Activated CD4-positive, alpha-beta memory T cell treated with anti-CD3 and anti-CD28 coated beads, Interleukin-2, amount 10 ng/mL, durations not matched to agents 7 days and 5 days (primary cell): Measurements from ENCODE around the gene MOB4. TPM values are rescaled to one million over a fixed set of nuclear protein-coding genes. Genes with fewer than 3 reads are reported as not detected.
A peak's percentile ranks its signal among the peaks of the same experiment; 100 is the strongest.
"Not testable (repeated sequence)": the region's sequence is repeated elsewhere in the genome, so short reads cannot be mapped to it uniquely, and the experiment has no call there.

ENCODE experiments used
- CTCF ChIA-PET: fragments of 350-600 bp; sonication (Branson Sonifier 250); formaldehyde crosslinking; loops from one replicate; lab custom pipeline; 2021; ENCODE audit warnings: antibody characterized with exemption, inconsistent platforms; lab: Charles Lee
- POLR2A ChIA-PET: fragments of 350-600 bp; sonication (Branson Sonifier 250); formaldehyde crosslinking; loops from one replicate; lab custom pipeline; 2021; ENCODE audit warnings: antibody characterized with exemption; lab: Charles Lee
- DNase-seq: peaks from one replicate; pipeline ENCODE4 v3.0.0-alpha.2; 2020
- H3K27ac Mint-ChIP-seq: one replicate; pipeline ENCODE4 v1.8.0; 2021; ENCODE audit warnings: mild to moderate bottlenecking, mixed read lengths
- H3K27me3 Mint-ChIP-seq: one replicate; pipeline ENCODE4 v1.8.0; 2021; ENCODE audit warnings: mixed read lengths
- H3K36me3 Mint-ChIP-seq: one replicate; pipeline ENCODE4 v1.8.0; 2021; ENCODE audit warnings: low read depth, mixed read lengths
- H3K4me1 Mint-ChIP-seq: one replicate; pipeline ENCODE4 v1.8.0; 2021; ENCODE audit warnings: mixed read lengths
- H3K4me3 Mint-ChIP-seq: one replicate; pipeline ENCODE4 v1.8.0; 2021; ENCODE audit warnings: mild to moderate bottlenecking, mixed read lengths
- H3K9me3 Mint-ChIP-seq: one replicate; pipeline ENCODE4 v1.8.0; 2021; ENCODE audit warnings: mixed read lengths
- total RNA-seq, 2 experiments: library from RNA; stranded (reverse); gene quantifications; one replicate each; pipeline ENCODE4 v1.2.3, GENCODE V29; 2021

The MOB4 gene
- total RNA-seq, 2 experiments from 2014 or later, result 23.5 to 24.8 TPM

DNA sequence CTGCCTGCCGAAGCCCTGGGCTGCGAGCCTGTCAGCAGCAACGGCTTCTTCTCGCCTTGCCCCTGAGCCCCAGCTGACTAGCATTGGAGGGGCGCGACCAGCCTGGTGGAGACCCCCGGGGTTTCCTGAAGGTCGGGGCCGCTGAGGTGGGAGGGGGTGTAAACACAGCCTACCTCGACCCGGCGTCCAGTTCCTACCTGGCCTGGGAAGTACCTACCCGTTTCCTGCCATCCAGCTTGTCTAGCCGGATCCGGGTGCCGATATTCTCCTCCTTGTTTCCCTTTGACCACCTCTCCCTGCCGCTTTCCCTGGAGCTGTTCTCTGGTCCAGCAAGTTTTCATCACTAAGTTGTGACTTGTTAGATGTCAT lies 511 bp downstream of the MOB4 start:
- peaks cover 30% of the 10 kb centered on the region for H3K36me3 Mint-ChIP-seq
- peak overlapping the region; percentile 96 for H3K4me3 Mint-ChIP-seq
- H3K9me3 Mint-ChIP-seq, result peaks cover 3% of the 10 kb centered on the region
- ChIA-PET CTCF (interaction anchor here (0.7 to 3.2 kb wide), 7 partner anchors 9 to 270 kb away, joined by 3 to 30 read pairs (median 3); partner anchors contain the start of genes HSPD1, HSPE1 and MARS2), POLR2A (interaction anchor here (0.7 to 6.6 kb wide), 20 partner anchors 8 to 717 kb away, joined by 3 to 275 read pairs (median 4); partner anchors contain the start of genes COQ10B, GTF3C3, HSPD1 and HSPE1)
- peaks cover 36% of the 10 kb centered on the region for H3K4me1 Mint-ChIP-seq
- H3K27me3 Mint-ChIP-seq, result no peaks in the 10 kb centered on the region
- DNase-seq, result no peak
- peak overlapping the region; percentile 81 for H3K27ac Mint-ChIP-seq

DNA sequence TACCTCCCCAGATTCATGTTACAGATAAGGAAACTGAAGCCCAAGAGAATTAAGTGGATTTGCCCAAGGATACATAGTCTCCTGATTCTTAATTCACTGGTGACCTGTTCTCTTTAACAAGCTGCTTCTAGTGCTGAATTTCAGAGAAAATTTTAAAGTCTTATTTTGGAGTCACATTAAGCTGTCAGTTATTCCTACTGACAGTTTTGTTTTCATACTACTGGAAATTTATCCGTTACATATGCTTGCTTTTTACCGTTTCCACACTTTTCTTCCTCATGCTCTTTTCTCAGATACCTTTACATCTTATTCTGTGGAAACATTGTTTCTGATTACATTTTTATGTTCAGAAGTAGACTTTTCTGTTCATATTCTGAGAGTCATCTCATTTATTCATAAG lies 1.3 kb downstream of the MOB4 start:
- H3K4me3 Mint-ChIP-seq, result peak overlapping the region; percentile 96
- peaks cover 39% of the 10 kb centered on the region for H3K4me1 Mint-ChIP-seq
- CTCF ChIA-PET, result interaction anchor here (0.8 to 3.2 kb wide), 5 partner anchors 9 to 188 kb away, joined by 3 to 30 read pairs (median 3); partner anchors contain the start of genes HSPD1, HSPE1 and MARS2
- H3K27me3 Mint-ChIP-seq, result no peaks in the 10 kb centered on the region
- DNase-seq, result no peak
- H3K27ac Mint-ChIP-seq, result no peak overlapping the region
- peaks cover 3% of the 10 kb centered on the region for H3K9me3 Mint-ChIP-seq
- peaks cover 36% of the 10 kb centered on the region for H3K36me3 Mint-ChIP-seq
- POLR2A ChIA-PET, result interaction anchor here (0.6 to 6.6 kb wide), 11 partner anchors 8 to 718 kb away, joined by 3 to 275 read pairs (median 10); partner anchors contain the start of genes COQ10B, GTF3C3, HSPD1 and HSPE1

DNA sequence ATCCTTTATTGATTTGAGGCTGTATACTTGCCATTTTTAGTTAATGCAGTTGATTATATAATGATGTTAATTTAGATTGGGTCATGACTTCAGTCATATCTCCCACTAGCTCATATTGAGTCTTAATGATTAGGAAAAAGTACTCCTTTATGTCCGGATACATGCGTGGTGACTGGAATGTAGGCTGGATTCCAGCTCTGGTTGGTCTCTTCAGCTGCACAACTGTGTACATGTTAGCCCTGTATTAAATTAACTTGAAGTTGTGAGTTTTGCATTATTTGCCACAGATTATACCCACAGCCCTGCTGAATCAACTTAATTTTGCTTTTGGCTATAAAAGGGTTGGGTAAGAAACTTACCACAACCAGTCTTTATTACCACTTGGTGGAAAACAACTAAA lies 22.5 kb downstream of the MOB4 start:
- Mint-ChIP-seq H3K36me3 (peaks cover 68% of the 10 kb centered on the region), H3K27ac (no peak overlapping the region)
- POLR2A ChIA-PET, result interaction anchor here (0.8 to 2.0 kb wide), 2 partner anchors 22 to 38 kb away, joined by 3 to 8 read pairs; partner anchors contain the start of genes HSPD1, HSPE1 and MOB4

DNA sequence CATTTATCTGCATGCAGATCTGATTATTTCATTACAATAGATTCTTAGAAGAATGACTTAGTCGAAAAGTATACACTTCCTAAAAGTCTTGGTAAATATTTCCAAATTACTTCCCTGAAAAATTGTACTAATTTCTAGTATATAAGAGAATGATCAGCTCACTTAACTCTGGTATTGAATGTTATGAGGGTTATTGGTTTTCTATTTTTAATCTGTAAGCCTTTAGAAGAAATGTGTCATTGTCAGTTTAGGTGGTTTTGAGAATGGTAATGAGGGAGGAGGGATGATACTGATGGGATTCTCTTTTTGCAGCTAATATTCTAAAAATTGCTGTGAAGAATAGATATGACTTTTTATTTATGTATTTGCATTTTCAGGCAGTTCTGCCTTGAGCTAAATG lies 23.9 kb downstream of the MOB4 start:
- DNase-seq, result no peak
- H3K9me3 Mint-ChIP-seq, result no peaks in the 10 kb centered on the region
- H3K36me3 Mint-ChIP-seq, result peaks cover 68% of the 10 kb centered on the region
- POLR2A ChIA-PET, result interaction anchor here (0.9 to 2.0 kb wide), 3 partner anchors 23 to 87 kb away, joined by 3 to 8 read pairs (median 3); partner anchors contain the start of genes COQ10B, HSPD1 and HSPE1
- no peaks in the 10 kb centered on the region for H3K27me3 Mint-ChIP-seq
- H3K4me1 Mint-ChIP-seq, result peaks cover 20% of the 10 kb centered on the region
- CTCF ChIA-PET, result interaction anchor here (1.3 kb wide), 1 partner anchor 9 kb away, joined by 4 read pairs; no protein-coding TSS in a partner anchor
- no peak overlapping the region for H3K27ac Mint-ChIP-seq
- H3K4me3 Mint-ChIP-seq, result no peak overlapping the region

More for the DNA sequence above, 22.5 kb downstream of the MOB4 start:
- H3K27me3 Mint-ChIP-seq, result no peaks in the 10 kb centered on the region
- H3K9me3 Mint-ChIP-seq, result no peaks in the 10 kb centered on the region
- H3K4me1 Mint-ChIP-seq, result peaks cover 27% of the 10 kb centered on the region
- H3K4me3 Mint-ChIP-seq, result no peak overlapping the region
- no peak for DNase-seq
- CTCF ChIA-PET, result no interaction called here

DNA sequence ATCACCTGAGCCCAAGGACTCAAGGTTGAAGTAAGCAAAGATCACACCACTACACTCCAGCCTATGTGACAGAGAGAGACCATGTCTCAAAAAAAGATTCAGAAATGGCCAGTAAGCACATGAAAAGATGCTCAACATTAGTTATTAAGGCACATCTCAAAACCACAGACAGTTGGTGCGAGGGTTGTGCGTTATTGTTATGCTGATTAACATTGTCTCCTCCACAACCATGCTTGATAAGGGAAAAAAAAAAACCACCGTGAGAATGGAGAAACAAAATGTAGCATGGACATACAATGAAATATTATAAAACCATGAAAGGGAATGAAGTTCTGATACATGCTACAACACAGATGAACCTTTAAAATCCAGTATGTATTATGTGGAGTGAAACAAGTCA lies 27.3 kb downstream of the MOB4 start:
- ChIA-PET CTCF (no interaction called here), POLR2A (no interaction called here)
- H3K36me3 Mint-ChIP-seq, result peaks cover 66% of the 10 kb centered on the region
- no peak for DNase-seq
- H3K27me3 Mint-ChIP-seq, result no peaks in the 10 kb centered on the region
- no peak overlapping the region for H3K4me3 Mint-ChIP-seq
- H3K9me3 Mint-ChIP-seq, result no peaks in the 10 kb centered on the region
- no peak overlapping the region for H3K27ac Mint-ChIP-seq
- H3K4me1 Mint-ChIP-seq, result peaks cover 17% of the 10 kb centered on the region

DNA sequence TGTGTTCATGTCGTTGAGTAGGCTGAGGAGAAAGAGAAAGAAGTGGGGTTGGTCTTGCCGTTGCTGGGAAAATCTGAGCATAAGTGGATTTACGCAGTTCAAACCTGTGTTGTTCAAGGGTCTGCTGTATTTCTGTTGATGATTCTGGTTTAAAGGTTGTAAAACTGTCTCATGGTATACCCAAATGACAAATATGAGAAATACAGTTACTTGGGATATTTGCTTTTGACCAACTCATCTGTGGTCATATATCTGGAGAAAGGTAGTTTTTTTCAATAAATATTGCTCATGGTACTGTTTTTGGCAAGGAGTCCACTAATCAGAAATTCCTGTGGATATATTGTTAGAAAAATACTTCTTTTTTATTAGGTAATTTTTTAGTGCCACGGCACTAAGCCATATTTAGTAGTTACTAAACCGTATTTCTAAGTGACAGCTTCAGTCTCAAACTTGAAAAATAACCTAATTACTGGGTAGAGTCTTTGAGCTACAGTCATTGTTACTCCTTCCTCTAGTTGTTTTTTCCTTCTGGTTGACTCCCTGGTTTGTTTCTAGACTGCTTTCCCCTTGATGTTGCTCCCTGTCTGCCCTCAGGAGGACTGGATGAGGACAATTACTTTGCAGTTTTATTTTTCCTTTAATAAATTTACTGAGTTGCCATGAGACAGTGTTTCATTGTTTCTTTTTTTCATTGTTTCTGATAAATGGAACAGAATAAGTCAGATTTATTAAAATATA lies 31.5 kb downstream of the MOB4 start:
- no peak overlapping the region for H3K4me3 Mint-ChIP-seq
- DNase-seq, result no peak
- CTCF ChIA-PET, result interaction anchor here (0.6 kb wide), 1 partner anchor 63 kb away, joined by 4 read pairs; no protein-coding TSS in a partner anchor
- no peaks in the 10 kb centered on the region for H3K4me1 Mint-ChIP-seq
- no peak overlapping the region for H3K27ac Mint-ChIP-seq
- no peaks in the 10 kb centered on the region for H3K27me3 Mint-ChIP-seq
- H3K36me3 Mint-ChIP-seq, result peaks cover 56% of the 10 kb centered on the region
- POLR2A ChIA-PET, result no interaction called here
- no peaks in the 10 kb centered on the region for H3K9me3 Mint-ChIP-seq

DNA sequence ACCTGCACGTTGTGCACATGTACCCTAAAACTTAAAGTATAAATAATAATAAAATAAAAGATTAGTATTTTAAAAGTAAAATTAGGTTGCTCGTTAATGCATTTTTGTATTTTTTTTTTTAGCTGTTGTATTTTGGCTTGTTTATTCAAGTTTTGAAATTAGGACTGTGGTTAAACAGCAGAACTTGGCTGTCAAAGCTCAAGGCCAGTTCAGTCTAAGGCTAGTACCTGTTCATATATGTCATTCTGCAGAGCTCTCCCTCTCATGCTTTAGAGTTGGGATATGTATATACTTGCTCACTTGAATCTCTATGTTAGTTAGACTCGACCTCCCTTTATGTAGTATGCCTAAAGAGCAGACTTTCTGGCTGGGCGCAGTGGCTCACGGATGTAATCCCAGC lies 32.7 kb downstream of the MOB4 start:
- Mint-ChIP-seq H3K9me3 (no peaks in the 10 kb centered on the region), H3K27ac (no peak overlapping the region), H3K36me3 (peaks cover 51% of the 10 kb centered on the region), H3K4me1 (no peaks in the 10 kb centered on the region), H3K27me3 (no peaks in the 10 kb centered on the region), H3K4me3 (no peak overlapping the region)
- ChIA-PET POLR2A (no interaction called here), CTCF (interaction anchor here (1.0 kb wide), 1 partner anchor 9 kb away, joined by 4 read pairs; no protein-coding TSS in a partner anchor)
- DNase-seq, result no peak

DNA sequence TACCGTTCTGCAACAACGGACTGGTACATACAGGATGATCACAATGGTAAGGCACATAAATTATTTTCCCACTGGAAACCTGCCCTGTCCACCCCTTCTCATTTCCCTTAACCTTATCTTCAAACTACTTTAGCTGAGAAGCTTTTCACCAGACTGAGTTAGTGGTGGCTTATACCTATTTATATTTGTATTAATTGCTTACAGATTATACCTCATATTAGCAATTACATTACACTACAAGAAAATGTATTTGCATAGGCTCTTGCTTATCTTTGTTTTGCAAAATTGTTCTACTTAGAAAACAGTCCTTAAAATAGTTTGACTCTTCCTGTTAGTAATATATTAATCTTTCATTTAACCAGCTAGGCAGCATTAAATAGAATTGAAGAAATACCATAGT lies 35.4 kb downstream of the MOB4 start:
- H3K4me3 Mint-ChIP-seq, H3K27me3 Mint-ChIP-seq, POLR2A ChIA-PET, DNase-seq, H3K27ac Mint-ChIP-seq, H3K9me3 Mint-ChIP-seq, H3K4me1 Mint-ChIP-seq, CTCF ChIA-PET: not testable (repeated sequence)
- H3K36me3 Mint-ChIP-seq, result peaks cover 51% of the 10 kb centered on the region

DNA sequence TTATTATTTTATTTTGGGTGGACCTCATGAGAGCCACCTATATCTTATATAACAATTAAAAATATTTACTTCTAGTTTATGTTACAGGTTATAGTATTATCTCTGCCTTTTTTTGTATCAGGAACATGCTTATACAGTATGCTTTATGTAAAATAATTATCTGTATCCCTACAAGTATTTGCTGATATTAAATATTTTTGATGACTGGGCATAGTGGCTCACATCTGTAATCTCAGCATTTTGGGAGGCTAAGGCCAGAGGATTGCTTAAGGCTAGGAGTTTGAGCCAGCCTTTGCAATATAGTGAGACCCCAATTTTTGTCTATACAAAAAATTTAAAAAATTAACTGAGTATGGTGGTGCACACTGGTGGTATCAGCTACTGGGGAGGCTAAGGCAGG lies 39.6 kb downstream of the MOB4 start:
- Mint-ChIP-seq H3K27ac (no peak overlapping the region), H3K36me3 (peaks cover 44% of the 10 kb centered on the region), H3K4me3 (no peak overlapping the region), H3K27me3 (no peaks in the 10 kb centered on the region), H3K9me3 (peaks cover 1% of the 10 kb centered on the region), H3K4me1 (no peaks in the 10 kb centered on the region)
- ChIA-PET POLR2A (no interaction called here), CTCF (no interaction called here)
- no peak for DNase-seq

DNA sequence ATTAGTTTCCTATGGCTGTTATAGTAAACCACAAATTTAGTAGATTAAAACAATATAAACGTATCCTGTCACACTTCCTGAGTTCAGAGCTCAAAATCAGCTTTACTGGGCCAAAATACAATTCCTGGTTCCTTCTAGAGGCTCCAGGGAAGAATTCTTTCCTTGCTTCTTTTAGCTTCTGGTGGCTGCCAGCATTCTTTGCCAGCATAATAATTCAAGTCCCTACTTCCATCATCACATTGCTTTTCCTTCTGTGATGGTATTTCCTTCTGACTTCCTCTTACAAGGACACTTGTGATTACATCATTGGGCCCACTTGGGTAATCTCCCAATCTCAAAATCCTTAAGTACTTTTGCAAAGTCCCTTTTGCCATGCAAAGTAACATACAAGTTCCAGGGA lies 40.6 kb downstream of the MOB4 start:
- no peaks in the 10 kb centered on the region for H3K4me1 Mint-ChIP-seq
- H3K4me3 Mint-ChIP-seq, result no peak overlapping the region
- peaks cover 51% of the 10 kb centered on the region for H3K36me3 Mint-ChIP-seq
- peaks cover 1% of the 10 kb centered on the region for H3K9me3 Mint-ChIP-seq
- ChIA-PET POLR2A (no interaction called here), CTCF (no interaction called here)
- DNase-seq, result no peak
- H3K27me3 Mint-ChIP-seq, result no peaks in the 10 kb centered on the region
- H3K27ac Mint-ChIP-seq, result no peak overlapping the region

DNA sequence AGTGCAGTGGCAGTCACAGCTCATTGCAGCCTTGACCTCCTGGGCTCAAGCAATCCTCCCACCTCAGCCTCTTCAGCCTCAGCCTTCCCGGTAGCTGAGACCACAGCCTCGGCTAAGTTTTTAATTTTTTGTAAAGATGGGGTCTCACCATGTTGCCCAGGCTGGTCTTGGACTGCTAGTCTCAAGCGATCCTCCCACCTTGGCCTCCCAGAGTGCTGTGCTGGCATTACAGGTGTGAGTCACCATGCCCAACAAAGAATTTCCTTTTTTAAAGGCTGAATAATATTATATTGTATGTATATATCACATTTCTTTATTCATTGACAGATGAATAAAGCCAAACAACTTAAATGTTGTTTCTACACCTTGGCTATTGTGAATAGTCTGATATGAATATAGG lies 42.5 kb downstream of the MOB4 start:
- Mint-ChIP-seq H3K4me1 (no peaks in the 10 kb centered on the region), H3K27me3 (no peaks in the 10 kb centered on the region), H3K36me3 (peaks cover 52% of the 10 kb centered on the region), H3K27ac (no peak overlapping the region), H3K4me3 (no peak overlapping the region), H3K9me3 (peaks cover 5% of the 10 kb centered on the region)
- ChIA-PET POLR2A (no interaction called here), CTCF (no interaction called here)
- DNase-seq, result no peak

DNA sequence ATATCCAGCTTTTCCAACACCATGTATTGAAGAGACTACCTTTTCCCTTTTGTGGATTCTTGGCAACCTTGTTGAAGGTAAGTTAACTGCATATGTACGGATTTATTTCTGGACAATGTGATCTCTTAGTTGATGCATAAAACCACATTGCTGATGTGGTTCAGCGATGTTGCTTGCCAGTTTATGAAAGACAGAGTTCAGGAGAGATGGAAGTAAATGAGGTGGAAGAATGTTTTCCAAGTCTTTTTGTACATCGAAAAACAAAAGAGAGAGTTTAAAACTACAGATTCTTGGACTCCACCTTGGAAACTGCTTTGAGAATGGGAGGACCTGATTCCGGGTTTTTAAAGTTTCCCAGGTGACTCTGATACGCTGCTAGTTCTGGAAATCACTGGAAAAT lies 43.8 kb downstream of the MOB4 start:
- CTCF ChIA-PET, result no interaction called here
- Mint-ChIP-seq H3K4me3 (no peak overlapping the region), H3K36me3 (peaks cover 59% of the 10 kb centered on the region)

DNA sequence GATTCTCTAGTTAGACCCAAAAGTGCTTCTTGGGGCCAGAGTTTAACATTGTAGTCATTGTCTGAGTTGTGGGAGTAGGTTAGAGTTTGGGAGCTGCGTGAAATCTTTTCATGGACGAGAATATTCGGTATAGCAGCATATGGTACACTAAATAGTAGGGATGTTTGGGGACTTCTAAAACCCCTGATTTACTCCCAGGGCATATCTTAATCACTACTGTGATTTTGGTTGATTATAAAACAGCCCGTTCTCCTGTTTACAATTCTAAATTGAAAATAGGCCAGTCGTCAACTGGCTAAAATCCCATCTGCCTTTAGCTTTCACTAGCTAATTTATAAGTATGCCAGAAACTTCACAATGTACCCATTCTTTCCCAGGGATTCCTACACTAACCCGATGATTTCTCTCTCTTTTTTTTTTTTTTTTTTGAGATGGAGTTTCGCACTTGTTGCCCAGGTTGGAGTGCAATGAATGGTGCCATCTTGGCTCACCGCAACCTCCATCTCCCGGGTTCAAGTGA lies 44.3 kb downstream of the MOB4 start:
- Mint-ChIP-seq H3K4me1 (no peaks in the 10 kb centered on the region), H3K27ac (no peak overlapping the region), H3K27me3 (no peaks in the 10 kb centered on the region), H3K4me3 (no peak overlapping the region), H3K36me3 (peaks cover 62% of the 10 kb centered on the region), H3K9me3 (peaks cover 5% of the 10 kb centered on the region)
- no peak for DNase-seq
- POLR2A ChIA-PET, result no interaction called here
- CTCF ChIA-PET, result interaction anchor here (0.7 kb wide), 1 partner anchor 425 kb away, joined by 5 read pairs; no protein-coding TSS in a partner anchor

More for the DNA sequence above, 43.8 kb downstream of the MOB4 start:
- Mint-ChIP-seq H3K27me3 (no peaks in the 10 kb centered on the region), H3K4me1 (no peaks in the 10 kb centered on the region), H3K27ac (no peak overlapping the region), H3K9me3 (peaks cover 5% of the 10 kb centered on the region)
- POLR2A ChIA-PET, result no interaction called here
- DNase-seq, result no peak
